Globus pallidus (tissue), 1 donor: ENCODE measurements around the gene GRAP2.

Experiments used
- DNase-seq: peaks from one replicate; pipeline ENCODE4 v3.0.0-alpha.2; 2015; ENCODE audit warnings: low spot score

Gene GRAP2

DNA sequence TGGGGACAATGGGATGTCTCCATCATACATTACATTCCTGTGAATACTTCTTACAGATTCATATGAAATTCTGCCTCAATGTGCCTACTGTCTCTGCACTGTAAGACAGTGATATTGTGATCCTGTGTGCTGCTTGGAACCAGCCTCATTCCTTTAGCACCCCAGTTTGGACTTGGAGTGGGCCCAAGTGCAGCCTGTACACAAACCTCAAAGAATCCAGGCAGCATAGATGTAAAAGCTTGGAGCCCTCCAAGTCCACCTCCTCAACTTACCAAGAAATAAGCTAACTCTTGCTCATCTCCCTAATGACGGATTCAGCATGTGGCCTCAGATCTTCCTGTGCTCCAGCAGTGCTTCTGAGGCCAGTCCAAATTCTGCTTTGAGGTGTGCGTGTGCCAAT, 24.4 kb downstream of the GRAP2 start:
- no peak for DNase-seq

DNA sequence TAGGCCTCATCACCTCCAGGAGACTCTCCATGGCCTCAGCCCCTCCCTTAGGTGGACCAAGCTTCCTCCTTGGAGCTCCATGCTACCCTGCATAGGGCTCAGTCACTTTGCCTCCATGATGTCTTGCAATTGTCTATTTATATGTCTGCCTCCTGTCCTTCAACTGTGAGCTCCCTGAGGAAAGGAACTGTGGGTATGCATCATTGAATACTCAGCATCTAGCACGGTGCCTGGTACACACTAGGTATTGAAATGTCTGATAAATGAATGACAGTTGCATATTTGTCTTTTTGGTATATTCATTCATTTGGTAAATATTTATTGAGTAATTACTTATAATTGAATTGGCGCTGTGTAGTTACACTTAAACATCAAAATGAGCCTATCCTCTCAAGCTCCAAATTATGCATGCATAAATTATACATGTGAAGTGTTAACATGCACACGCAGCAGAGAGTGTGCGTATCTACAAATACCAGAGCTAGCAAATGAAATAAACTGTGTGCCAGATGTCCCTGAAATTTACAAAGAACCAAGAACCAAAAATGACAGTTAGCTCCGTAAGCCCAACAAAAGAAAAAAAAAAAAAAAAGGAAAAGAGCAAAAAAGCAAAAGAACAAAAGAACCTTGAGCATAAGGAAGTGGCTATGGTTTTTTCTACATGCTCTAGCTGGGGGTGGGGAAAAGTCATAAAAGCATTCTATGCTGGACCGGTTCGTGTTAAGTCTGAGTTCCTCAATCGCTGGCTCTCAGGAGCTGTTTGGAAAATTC, 25.2 kb downstream of the GRAP2 start:
- no peak for DNase-seq

DNA sequence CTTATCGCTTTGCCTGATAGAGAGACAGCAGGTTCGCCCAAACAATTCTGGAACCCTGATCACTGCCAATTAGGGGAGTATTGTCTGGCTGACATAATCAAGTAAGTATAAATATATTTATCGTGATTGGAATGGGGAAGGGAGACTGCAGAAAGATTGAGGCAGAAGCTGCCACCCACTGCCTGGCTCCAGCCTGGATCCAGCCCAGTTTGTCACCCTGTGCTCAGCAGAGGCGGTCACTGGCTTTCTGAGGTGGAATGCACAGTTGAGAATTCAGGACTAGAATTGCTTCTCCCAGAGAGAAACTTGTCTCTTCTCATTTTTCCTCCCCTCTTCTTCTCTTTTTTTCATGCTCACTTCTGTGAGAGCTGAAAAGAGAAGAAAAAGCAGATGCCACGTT, 25.9 kb downstream of the GRAP2 start:
- no peak for DNase-seq

DNA sequence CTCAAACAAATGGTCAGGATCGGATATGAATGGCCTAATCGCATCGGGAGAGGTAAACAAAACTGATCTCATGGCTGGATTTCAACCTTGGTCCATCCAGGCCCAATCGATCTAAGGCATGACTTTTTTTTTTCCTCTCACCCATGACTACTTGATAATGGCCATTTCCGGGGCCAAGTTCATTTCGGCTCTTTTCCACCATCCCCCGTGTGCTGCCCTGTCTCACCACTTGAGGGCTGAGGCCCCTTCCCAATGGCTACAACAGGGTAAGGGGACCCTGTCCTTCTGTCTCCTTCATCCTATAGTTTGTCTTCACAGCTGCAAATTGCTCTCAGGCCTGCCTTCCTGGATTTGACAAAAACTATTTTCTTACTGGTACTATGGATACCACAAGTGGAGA, 26.7 kb downstream of the GRAP2 start:
- no peak for DNase-seq

DNA sequence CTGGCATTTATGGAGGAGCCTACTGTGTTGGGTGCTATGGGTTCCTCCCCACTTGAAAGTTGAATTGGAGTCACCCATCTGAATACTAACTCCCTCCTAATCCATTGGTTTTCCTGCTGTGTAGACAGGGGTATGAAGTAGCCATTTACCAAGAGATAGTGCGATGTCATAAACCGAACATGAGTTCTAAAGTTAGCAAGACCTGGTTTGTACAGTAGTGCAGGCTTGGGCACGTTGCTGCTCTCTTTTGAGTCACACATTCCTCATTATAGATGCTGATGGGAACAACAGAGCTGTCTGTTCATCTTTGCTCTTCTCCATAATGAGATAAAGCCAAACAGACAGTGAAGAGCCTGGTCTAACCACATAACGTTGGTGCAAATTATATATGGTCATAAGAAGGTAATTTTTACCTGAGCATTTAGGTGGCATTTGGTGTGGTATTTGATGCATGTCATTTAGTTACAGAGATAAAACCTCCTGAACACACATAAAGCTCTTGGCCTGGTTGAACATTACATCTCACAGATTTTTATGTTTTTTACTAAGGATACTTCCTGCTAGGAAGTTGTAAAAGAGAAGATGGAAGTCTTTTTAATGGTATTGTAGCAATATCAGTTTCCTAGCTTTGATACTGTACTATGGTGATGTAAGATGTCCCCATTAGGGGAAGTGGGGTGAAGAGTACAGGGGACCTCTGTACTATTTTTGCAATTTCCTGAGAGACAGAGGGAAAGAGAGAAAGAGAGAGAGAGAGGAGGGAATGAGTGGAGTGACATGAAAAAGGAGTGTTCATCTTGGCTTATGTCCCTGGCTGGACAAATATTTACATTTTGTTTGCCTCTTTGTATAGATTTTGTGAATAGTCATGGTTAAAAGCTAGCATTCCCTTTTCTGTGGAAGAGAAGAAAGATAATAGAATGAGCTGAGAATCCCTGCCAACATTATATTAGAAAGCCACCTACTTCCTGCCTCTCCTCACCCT, 27.9 kb downstream of the GRAP2 start:
- DNase-seq: no peak

DNA sequence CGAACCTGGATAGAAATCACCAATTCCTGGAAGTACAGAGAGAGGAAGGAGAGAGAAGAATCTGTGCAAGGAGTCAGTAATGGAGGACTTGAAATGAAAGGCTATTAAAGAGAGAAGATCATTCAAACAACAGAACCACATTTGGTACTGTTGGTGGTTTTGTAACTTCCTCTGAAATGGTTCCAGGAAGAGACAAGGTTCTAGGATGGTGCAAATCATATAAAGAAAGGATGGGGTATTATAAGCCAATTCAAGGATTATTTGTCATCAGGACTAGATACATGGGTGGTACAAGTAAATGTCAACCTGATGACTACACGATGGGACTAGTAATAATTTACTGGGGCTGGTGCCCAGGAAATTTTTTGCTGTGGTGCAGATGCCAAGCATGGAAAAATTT, 30.4 kb downstream of the GRAP2 start:
- no peak for DNase-seq

DNA sequence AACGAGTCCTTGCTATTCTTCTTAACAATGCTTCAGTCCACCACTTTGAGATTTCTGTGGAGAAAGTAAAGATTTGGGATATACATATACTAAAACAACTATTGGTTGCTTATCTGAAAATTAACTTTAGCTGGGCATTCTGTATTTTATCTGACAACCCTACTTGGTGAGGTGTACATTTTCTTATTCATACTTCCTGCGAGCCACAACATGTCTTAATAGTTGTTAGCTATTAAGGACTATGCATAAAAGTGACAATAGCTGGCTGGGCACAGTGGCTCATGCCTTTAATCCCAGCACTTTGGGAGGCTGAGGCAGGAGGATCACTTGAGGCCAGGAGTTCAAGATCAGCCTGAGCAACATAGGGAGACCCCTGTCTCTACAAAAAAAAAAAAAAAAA, 31.3 kb downstream of the GRAP2 start:
- no peak for DNase-seq

DNA sequence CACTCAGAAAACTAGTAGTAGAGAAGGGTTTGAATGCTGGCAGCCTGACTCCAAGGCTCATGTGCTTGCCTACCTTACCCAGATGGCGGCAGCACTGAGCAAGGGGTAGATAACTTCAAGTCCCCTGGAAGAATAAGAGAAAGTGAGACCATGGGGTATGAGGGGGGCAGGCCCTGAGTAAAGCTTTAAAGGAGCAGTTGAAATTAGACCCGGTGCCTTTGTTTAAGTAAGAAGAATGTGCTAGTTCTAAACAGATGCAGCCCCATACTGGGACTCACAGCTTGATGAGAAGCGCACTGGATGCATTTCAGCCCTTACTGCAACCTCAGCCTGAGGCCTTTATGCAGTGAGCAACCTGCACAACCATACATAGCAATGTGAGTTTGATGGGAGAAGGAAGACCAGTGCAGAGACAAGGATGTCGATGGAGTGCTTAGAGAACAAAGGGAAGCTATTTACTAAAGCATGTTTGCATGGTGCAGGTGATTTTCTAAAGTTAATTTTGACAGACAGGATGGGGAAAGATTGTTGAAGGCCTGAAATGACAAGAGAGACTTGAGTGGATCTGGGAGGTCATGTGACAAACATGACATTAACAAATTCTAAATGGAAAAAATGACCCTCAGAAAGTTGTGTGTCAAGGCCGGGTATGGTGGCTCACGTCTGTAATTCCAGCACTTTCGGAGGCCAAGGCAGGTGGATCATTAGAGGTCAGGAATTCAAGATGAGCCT, 32.2 kb downstream of the GRAP2 start:
- DNase-seq: no peak

DNA sequence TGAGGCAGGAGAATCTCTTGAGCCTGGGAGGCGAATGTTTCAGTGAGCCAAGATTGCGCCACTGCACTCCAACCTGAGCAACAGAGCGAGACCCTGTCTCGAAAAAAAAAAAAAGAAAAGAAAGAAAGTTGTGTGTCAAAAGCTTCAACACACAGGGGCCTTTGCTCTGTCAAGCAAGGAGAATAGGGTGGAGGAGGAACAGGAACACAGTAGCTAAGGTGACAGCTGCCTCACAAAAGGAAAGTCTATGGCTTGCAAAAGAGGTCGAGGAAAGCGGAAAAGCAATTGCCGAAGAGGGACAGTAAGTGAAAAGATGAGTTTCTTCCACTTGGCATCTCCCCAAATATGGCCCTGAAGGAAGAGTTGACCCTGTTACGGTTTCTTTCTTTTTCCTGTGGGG, 32.9 kb downstream of the GRAP2 start:
- DNase-seq: no peak

DNA sequence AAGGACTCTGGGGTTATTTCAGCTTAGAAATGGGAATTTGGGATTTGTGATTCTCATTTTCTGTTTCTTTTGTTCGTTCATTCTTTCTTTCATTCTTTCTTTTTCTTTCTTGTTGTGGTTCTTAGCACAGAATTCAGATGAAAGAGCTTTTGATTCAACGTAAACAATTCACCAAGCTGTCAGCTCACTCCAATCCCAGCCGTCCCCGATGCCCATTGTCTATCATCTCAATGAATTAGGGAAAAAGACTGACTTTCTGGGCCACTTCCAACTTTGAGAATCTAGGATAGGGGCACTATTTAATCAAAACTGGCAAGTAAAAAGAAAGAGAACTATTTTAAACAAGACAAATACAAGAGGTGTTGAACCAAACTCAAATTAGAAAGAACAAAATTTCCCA, 34.2 kb downstream of the GRAP2 start:
- DNase-seq: peak; percentile 66

DNA sequence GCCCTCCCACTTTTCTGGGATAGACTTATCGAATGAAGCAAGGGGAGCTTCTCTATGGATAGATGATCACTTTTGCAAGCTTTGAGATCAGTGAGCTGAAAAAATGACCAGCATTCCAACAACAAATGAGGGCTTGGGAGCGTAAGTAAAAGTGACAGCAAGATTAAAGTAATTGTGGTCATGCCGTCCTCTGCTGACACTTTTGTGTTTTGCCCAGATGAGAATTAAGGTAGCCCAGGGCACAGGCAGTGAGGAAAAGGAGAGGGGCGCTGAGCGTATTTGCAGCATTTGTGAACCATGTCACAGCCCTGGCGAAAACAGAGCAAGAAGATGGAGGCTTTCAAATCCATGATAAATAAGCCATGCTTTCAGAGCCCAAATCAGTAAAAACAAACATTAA, 34.7 kb downstream of the GRAP2 start:
- peak; percentile 29 for DNase-seq

DNA sequence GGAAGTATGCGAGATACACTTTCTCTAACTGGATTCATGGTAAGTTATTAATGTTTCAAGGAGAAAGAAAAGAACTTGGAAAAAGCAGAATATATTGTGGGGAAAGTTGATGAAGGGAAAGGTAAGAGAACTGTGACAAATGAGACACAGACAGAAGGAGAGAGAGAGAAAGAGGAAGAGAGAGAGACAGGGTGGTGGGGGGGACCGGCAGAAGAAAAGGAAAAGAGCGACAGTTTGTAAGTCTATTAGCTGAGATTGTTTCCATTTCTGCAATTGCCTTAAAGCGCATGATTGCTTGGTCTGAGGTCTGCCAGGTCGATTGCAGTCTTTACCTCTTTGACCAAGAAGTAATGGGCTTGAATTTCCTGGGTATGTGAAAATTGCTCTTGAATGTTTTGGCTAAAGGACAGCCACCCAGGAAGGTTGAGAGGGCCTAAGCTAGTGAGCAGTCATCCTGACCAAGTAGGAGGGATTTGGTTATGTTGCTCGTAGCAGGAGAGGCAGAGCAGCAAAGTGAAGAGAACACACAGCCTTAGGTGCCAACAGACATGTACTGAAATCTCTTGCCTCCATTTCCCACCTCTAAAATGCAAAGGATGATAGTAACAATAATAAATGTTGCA, 35.8 kb downstream of the GRAP2 start:
- DNase-seq: no peak

DNA sequence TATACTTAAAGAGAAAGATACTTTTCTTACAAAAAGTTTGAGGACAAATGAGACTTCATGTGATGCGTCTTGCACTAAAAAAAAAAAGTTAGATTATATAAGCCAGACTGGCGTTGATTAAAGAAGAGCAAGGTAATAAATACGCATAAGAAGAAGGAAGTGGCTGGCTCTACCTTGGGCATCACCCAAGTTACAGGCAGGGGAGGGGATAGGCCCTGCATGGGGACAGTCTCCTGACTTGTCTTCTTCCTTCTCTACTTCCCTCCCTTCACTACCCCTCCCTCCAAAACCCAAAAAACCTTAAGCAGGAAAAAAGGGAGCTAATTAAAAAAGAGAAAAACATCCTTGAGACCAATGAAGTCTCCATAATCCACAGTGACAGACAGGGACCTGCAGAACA, 37.0 kb downstream of the GRAP2 start:
- no peak for DNase-seq

DNA sequence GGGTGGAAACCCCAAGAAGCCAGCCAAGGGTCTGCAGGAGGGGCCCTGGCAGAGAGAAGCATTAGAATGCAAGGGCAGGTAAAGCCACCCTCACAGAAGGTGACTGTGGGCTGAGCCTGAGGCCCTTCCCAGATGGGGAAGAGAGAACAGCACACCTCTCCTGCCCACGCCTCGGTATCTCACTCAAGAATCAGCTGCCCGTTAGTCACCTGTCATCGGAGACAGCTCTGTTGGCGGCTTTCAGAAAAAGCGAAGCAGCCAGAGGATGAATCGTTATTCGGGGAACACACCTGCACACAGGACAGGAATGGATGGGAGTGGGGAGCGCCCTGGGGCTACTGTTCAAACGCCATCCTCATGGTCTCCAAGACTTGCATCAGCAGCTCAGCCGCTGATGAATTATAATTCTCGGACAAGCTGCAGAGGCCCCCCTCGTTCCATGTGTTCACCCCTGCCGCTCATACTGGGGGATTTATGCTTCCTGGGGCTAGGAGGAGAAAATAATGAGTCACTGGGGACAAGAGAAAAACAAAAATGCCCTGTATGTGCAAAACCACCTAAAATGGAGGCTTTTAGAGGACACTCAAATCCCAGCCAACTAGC, 37.7 kb downstream of the GRAP2 start:
- no peak for DNase-seq

DNA sequence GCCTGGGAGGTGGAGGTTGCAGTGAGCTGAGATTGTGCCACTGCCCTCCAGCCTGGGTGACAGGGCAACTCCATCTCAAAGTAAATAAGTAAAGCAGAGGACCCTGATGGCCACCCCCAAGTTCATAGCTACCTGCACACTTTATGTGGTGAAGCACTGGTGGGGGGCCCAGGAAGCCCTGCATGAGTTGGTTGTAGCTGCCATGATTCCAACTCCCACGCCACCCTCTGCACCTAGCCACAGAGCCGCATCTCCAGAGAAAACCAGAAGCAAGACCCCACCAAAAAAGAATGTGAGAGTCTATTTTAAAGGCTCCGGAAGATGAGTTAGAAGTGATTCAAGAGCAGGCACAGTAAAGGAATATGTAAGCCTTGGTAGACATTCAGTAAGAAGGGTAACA, 38.9 kb downstream of the GRAP2 start:
- DNase-seq: no peak

DNA sequence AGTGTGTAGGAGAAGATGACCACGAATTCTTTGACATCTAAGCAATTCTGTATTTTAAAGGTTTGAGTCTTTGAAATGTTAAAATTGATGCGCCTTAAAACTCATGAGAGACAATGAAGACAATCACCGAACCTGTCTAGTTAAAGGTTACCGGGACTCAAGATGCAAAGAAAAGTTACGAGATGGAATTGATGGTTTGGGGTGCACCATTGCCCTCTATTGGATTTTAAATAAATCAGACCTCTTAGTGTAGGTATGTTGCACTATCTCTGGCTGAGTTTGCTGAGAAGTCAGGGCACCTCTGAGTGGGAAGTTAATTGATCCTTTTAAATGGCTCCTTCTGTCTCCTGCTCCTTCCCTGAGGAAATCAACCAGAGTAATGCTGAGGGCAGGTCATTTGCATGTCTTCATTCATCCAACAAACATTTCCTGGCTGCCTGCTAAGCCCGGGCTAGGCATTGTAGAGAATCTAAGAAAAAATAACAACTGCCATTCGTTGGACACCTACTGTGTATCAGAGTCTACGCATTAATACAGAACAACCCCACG, 39.9 kb downstream of the GRAP2 start:
- DNase-seq: no peak

DNA sequence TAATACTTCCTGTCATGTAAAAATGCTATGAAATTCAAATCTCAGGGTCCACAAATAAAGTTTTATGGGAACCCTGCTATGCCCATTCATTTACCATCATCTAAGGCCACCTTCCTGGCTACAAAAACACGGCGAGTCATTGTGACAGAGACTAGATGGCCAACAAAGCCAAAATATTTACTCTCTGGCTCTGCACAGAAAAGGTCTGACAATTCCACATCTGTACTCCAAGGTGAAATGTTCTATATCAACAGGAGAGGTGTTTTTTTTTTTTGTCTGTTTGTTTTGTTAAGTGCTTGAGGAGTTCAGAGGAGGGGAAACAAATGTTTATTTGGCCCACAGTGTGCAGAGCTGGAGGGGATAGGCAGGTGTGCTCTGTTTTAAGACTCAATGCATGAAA, 40.7 kb downstream of the GRAP2 start:
- no peak for DNase-seq

DNA sequence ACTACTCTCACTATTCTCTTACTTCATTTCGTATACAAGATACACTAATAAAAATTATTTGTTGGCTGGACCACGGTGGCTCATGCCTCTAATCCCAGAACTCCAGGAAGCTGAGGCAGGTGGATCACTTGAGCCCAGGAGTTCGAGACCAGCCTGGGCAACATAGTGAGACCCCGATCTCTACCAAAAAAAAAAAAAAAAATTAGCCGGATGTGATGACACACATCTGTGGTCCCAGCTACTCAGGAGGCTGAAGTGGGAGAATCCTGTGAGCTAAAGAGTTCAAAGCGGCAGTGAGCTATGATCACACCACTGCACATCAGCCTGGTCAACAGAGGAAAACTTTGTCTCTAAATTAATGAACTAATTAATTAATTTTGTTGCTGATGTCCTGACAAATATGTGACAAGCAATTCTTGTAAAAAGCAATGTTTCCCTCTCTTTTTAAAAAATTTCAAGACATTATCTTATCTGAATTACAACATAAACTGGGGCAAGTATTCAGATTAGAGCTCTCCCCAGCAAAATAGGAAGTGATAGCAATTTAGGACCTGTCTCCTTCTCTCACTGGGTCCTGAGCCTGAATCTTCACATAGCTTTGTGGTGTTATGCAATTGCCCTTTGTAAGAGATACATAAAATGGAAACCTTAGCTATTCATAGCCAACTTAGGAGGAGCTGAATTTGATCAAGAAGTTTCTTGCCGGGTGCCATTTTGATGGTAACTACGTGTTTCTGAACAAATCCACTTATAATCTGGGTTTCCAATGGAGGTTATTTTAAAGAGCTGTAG, 41.8 kb downstream of the GRAP2 start:
- DNase-seq: no peak

DNA sequence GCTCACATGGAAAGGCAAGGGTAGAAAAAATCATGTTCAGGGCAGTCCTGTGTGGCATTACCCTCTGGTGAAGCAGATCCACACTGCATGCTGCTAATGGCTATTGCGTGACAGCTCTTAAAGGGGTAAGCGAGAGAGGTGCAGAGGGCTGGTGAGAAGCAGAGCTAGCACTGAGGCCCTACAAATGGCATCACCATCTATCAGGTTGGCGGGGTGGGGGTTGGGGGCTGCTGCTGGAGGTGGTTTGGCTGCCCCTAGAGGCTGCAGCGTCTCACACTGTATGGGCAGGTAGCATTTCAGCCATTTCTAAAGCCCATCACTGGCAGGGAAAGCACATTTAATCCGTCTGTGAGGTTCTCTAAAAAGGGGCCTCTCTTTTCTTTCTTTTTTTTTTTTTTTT, 42.5 kb downstream of the GRAP2 start:
- DNase-seq: no peak
